OCI-M1 (cell line): Measurements from ENCODE around the gene PTPRE.
"Not testable (repeated sequence)": the region's sequence is repeated elsewhere in the genome, so short reads cannot be mapped to it uniquely, and the experiment has no call there.

Experiments
- DNase-seq: peaks from one replicate; lab custom pipeline; 2025; lab: John Stamatoyannopoulos, UW

The PTPRE gene

DNA sequence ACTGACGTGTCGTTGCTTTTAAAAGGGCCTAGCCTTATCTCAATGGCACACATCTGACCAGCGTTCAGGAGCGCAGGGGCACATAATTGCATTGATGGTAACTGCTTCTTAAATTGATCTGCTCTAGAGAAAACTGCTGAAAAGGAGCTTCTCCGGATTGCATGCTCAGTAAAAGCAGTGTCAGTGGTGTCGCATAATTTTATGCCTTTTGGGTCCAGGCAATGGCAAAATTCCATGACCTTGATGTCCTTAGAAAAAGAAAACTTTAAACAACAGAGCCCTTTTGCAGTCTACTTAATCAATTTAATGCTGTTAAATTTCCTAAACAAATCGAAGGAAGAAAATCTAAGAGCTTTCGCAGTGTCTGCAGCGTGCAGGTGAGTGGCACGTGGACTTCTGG lies 75.7 kb downstream of the PTPRE start:
- DNase-seq = no peak

DNA sequence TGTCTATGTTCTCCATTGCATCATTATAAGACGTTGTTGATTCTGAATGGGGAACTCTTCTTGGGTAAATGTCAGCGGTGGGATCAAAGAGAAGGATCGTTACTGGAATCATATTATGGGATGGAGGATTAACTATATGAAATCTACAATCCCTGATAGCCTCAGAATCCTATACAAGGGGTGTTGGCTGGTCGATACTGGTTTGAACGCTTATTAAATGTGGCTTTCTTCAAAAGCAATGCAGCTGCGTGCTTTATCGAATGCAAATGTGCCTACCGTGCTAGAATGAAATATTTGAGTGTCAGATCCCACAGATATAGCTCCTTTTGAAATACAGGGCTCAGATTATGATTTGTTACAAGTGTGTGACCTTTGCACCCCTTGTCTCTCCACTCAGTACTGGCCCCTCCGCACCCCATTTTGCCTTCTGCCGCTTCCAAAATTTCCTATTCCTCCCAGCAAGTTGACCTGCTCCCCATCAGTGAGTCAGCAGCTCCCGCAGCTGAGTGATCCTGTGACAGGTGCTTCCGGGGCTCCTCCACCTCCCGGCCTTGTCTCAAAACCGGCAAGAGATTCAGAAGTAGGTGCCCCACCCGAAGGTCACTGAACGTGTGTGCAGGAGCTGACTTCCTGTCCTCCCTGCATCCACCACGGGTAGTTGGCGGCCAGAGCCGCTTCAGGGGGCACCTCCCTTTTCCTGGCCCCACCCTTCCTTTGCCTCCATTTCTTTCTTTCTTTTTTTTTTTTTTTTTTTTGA lies 76.6 kb downstream of the PTPRE start:
- DNase-seq = no peak

DNA sequence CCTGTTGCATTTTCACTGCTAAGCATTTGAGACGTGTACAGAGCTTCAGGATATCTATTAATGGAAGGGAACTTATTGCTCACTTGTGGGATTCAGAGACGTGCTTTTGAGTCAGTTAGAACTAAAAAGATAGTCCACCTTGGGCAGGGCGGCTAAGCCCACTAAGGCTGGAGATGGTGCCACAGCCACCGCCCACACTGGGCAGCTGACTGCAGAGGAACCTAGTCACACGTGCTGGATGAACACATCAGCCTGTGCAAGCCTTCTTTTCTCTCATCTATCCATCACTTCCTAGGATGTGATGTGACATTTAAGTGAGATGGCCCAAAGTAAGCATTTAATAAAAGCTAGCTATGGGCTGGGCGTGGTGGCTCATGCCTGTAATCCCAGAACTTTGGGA lies 78.0 kb downstream of the PTPRE start:
- no peak for DNase-seq

DNA sequence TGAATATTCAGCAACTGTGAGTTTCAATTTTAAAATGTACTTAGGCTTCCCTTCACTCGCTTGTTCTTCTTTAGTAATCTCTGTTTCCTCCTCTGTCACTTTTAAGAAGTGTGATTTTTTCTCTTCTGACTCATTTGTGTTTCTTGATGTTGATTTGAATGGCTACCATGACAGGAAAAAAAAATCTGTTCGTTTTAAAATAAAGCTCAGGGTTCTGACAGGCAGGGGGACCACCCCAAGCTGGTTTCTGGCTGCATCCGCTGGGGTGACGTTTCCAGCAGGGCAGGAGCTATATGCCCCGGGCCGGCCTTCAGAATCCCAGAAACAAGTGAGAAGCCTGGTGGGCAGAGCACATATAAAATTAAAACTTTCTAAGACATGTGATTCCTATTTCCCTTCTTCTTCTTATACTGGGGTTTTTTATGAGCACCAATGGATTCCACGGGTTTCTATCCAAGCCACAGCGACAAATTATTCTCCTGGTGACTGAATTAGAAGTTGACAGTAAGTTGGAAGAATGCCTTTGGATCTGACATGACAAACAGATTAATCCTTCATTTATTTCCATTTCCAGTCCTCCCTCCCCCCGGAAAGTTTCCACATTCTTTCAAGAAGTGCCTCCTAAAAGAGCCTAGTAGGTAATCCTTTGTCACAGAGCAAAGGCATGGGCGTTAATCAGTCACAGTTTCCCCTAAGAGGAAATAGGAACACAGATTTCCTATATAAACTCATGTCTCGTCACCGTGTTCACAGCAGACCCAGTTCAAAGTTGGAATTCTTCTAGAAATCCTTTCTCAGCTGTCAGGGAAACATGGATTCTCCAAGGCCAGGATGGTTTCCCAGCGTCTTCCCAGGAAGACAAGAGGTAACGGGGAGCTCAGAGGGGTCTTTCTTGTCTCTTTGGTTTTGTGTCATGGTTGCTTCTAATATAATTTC lies 79.9 kb downstream of the PTPRE start:
- no peak for DNase-seq

DNA sequence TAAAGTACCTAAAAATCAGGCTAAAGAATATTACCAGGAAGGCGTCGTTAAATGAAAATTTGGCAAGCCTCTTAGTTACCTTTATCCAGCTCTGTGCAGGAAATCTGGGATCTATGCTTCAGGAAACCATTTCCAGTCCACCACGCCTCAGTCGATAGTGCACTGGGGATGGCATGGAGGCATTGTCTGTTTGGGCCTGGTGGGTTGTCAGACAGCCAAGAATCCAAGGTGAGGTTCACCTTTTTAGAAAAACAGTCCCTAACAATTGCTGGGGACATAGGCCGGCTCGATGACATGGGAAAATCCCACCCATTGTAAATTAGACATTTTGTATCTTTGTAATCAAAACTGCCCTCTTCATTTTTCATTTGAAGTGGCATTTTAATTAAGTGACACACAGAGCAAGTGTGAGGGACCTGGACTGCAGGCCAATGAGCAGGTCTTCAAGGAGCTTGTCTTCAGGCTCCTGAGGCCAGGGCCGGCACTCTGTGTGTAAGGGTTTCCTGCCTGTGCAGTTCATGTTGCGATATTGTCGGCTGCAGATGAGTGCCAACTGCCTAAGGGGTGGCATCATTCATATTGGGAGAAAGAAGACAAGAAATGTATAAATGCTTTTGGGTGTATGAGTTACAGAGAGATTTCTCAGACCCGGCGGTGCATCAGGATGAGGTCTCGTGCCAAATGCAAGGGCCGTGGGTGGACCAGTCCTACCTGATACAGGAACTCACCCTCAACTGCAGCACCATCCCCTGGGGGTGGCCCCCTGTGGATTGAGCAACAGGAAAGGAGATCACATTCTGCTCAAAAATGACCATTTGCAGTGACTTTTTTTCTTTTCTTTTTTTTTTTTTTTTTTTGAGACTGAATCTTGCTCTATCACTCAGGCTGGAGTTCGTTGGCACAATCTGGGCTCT lies 80.8 kb downstream of the PTPRE start:
- no peak for DNase-seq

DNA sequence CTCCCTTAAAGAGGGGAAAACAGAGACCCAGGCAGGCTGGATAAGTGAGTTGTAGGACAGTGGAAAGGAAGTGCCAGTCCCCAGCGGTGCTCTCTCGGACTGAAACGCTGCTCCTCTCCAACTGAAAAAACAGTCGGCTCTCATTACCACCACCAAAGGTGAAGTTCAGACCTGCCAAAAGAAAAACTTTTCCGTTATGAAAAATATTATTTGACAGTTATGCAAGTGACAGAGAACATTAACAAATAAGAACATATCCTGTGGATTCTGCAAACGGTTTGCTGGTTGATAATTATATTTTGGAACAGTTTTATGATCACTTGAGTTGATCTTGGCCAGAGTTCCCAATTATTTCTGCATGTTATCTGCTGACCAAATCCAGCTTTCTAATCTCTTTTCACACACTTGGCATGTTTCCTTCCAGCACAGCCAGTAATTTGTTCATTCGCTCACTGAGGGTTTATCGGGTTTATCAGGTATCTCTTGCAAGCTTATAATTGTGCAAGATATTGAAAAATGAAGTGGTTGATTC lies 82.6 kb downstream of the PTPRE start:
- DNase-seq = no peak

DNA sequence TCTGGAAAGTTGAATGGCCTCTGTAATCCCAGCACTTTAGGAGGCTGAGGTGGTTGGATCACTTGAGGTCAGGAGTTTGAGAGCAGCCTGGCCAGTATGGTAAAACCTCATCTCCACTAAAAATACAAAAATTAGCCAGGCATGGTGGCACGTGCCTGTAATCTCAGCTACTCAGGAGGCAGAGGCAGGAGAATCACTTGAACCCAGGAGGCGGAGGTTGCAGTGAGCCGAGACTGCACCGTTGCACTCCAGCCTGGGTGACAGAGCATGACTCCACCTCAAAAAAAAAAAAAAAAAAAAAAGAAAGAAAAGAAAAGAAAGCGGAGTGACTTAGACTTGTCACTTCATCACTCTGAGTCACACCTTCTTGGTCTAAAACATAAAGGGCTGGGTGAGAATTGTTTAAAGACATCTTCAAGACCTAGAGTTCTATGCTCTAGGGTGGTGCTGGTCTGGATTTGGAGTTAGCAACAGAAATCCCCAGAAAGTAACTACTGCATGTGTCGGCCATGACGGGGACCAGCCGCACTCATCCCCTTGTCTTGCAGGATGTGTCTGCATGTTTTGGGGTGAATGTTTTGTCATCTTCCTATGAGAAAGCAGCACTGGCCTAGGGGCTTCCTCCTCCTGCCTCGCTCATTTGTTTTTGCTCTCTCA lies 83.4 kb downstream of the PTPRE start:
- DNase-seq = not testable (repeated sequence)

DNA sequence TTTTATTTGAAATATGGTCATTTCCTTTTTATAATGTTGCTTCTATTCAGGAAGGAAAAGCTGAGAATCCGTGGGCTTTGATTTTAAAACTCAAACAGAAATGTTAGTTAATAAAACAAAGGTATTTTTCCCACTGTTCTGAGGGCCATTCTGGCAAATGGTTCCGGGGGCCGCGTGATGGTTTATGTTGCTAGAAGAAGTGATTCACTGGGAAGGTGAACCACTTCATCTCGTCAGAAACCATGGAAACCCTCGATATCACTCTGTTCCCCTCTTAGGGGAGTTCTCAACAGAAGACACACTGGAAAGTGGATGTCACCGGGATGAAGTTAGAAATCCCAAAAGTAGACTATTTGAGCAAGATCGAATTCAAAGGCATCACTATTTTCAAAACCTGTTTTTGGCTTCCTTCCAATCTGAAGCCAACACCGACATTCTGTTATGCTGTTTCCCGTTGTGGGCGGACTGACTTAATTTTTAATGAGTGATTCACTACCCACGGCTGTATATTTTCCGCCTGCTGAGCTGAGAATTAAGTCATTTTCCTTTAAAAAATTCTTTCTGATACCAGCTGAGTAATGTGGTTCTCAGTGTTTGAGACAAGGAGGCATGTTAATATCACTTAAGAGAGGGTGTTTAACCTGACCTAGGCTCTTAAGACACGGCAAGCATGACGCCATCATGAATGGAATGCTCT lies 84.1 kb downstream of the PTPRE start:
- no peak for DNase-seq

DNA sequence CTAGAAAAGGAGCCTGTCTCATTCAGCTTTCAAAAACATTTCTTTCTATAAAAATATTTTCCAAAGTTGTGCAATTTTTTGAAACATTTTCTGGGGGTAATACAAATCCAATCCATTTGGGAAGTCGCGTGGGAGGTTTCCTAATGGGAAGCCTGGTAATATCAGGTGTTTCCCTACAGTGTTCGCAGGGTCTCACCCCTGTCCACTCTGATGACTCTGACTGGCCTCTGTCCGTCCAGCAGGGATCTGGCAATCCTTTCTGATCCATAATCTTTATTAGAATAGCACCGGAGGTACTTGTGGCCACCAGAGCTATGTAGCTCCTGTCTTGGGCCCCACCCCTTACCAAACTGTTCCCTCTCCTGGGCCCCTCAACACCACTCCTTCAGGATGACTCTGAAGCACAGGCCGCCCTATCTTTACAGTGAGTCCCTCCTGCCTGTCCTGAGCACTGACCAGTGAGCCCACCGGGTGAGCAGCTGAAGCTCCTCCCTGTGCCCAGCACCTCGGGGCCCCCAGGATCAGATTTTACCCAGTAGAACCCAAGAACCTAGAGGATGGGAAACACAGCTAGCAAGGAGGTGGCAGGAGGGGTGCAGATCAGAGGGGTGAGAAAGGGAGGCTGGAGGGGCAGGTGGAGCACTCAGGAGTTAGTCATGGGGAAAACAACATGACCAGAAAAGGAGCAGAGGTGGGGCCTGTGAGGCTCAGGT lies 84.8 kb downstream of the PTPRE start:
- no peak for DNase-seq

DNA sequence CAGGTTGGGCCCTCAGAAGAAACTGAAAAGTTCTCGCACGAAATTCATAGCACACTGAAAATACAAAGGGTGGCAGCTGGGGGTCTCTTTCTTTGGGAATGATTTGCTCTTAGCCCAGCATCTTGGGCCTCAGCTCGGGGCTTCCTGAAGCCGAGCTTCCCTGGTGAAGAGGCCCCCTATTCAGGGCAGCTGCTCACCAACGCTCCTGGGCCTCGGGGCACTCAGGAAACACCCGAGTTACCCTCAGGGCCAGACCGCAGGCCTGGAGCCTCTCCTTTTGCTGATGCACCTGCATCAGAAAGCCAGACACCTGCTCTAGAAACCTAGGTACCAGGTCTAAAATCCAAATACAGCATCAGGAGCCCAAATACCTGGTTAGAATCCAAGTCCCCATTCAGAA lies 85.5 kb downstream of the PTPRE start:
- DNase-seq = no peak

DNA sequence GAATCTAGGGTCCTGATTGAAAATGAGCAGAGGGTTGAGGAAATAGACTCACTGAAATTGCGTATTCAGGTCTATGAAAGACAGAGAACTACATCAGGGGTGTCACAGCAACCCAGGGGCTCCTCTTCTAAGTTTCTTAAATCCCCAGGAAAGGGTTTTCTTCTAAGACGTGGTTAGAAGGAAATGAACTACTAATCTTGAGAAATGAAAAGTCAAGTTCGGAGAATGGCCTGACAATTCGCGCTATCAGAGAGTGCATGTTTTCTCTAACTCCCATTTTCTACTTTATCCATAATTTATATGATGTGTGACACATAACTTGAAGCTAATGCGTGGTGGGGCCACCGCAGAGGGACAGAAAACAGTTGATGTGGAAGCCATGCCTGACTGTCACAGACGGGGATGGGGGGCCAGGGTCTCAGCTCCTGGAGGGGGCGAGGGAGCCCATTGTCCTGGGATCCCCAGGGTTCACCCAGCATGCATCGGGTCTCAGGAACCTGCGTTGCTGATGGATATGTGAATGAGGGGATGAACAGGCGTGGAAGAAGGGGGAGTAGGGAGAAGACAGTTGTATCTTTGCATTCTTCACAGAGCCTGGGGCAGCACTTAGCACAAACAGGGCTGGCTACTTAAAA lies 86.3 kb downstream of the PTPRE start:
- no peak for DNase-seq

DNA sequence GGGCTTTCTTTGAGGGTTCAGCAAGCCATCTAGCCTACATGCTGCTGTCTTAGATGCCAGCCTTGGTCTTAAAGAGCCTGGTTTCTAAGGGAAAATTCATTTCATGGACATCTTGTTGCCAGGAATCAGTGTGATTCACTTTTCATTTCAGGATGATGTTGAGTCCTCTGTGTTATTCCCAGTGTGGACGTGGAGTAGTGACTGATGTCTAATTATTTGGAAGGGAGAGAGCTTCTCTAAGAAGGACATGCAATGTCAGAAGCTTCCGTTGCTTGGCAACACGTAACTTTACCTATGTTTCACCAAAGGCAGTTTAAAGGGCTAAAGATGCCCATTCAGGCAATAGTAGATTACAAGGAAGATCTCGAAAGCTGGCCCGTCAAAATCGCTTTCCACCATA lies 89.0 kb downstream of the PTPRE start:
- DNase-seq = no peak

DNA sequence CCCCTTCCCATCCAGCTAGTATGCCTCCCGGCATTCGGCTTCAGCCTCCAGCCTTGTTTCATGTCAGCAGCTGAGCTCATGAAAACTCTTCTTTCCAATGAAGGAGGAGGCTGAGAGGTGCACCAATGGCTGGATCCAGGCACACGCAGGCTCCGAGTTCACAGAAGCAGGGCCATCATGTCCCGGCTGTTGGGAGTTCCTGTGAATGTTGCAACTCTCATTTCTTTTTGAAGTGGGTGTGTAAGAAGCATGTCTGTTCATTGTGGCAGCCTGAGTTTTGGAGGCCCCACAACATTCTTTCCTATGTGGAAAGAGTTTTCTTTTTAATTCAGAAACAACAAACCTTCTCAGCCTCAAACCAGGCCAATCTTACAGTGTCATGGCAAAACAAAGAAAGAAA lies 89.7 kb downstream of the PTPRE start:
- no peak for DNase-seq

DNA sequence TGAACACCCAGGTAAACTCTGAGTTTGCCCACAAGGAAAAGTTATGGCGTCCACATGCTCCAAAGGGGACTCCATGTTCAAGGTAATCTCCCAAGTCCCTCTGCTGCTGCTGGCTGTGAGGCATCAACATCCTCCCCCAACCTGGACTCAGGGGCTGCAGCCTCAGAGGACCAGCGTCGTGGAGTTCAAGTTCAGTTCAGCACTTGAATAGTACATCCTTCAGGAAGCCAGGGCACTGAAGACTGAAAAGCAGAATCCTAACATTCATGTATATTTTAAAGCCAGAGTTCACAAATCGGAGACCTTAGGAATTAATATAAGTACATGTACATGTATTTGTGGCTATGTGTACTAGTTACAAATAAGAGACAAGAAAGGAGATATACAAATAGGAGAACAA lies 90.4 kb downstream of the PTPRE start:
- DNase-seq = no peak

DNA sequence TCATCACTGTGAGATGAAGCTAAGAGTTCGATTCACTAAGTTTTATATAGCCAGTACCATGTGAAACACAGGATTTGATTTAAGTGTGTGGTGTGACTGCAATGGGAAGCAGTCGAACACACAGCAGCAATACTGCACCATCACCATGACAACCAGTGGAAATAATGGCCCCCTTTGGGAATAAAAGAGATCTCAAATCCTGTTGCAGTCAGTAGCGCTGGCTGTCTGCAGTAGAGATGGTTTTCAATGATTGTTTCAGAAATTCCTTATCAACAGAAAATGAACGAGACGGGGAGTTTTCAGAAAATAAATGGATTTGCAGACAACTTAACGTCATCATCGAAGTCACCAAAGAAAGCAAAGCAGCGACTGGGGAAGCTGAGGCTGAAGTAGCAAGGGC lies 91.0 kb downstream of the PTPRE start:
- DNase-seq = no peak

DNA sequence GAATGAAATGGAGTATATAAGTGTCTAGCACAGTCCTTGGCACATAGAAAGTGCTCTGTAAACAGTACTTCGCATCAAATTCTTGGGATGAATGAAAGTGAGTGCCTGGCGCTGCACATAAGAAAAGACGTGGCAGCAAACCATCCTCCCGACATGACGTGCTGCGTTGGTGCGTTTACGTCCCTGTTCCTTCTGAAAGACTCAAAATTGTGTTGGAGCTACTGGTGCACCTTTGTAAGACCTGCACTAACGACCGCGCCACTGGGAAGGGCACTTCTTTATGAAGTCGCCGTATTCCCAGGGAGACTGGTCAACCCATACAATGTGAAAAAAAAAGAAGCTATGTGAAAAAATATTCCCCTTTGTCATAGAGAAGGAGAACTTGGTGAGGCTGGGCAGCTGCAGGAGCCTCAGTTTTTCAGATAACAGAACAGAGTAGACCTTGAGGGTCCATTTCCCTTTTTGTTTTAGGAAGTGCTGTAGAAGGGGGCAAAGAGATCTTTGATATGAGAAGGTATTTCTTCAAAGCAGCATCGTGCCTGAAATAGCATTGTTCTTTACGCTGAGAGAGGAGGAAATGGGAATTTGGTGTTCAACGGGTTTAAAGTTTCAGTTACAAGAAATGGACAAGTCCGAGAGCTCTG lies 91.7 kb downstream of the PTPRE start:
- no peak for DNase-seq

DNA sequence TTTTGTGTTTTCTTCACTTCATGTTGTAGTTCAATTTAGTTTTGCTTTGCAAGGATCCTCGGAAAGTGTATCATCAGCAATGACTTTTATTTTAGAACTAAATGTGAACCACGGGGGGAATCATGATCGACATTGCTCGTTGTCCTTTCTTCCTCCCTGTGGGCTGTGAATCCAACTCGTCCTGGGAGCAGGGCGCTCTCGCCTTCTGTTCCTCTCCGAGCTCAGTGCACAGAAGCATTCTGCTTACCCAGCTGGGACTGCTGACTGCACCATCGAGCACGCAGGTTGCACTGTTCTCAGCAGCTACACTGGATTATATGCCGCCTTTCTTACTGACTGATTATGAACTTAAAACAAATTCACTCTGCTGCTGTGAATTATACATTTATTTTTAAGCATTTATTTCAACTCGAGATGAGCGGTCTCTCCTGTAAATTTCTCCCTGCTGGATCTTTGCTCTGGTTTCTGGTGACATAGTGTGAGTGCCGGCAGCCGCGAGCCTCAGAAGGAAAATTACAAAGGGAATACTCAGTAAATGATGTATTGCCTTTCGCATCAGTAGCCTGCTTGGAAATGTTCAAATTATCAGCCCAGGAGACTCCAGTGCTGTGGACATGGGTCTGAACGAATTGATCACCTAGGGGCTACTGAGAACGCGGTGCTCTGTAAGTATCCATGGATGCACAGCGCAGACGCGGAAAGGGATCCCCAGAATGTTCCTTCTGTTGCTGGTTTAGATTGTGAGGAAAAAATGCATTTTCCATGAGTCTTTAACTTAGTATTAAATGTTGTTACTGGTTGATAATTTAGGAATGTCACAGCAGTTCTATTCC lies 92.6 kb downstream of the PTPRE start:
- no peak for DNase-seq
